ENCODE data around the gene TPRN. TPM values are rescaled to one million over a fixed set of nuclear protein-coding genes. Genes with fewer than 3 reads are reported as not detected.
A peak's percentile ranks its signal among the peaks of the same experiment; 100 is the strongest.

The TPRN gene
- total and polyA plus RNA-seq, 2 experiments from 2014 or later = 6.4 to 29.2 TPM

DNA sequence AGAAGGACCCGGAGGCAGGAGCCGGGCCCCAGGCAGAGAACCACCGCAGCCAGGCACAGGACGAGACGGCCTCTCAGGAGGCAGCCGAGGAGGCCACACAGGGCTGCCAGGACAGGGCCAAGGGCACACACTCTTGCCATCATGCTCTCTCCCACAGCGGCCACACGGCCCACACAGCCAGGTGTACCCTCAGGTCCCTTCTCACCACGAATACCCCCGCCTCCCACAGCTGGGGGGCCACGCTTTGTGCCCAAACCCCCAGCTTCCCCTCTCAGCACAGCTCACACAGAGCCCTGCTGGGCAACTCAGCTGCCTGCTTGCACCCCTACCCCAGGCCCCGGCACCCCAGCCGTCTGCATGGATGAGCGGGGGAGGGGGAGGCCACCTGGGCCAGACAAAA is 6.8 kb downstream of the TPRN start:
- Histone ChIP-seq H4K20me1 (replicated peaks; ENCODE audit: insufficient read depth) (no peaks in the 10 kb centered on the region; the same call in 1 of the 2 replicates), H3K79me2 (replicated peaks; ENCODE audit: insufficient read depth) (peaks cover 42% of the 10 kb centered on the region)
- H3K4me1 Mint-ChIP-seq = peaks cover 18% of the 10 kb centered on the region

More for the DNA sequence above, 6.8 kb downstream of the TPRN start:
- Histone ChIP-seq H3K36me3 (ENCODE audit: insufficient read depth) (no peaks in the 10 kb centered on the region), H3K4me3 (no peak overlapping the region), H3K27ac (ENCODE audit: low read depth) (no peak overlapping the region), H3K9me2 (ENCODE audit: insufficient read depth) (no peaks in the 10 kb centered on the region), H3K4me2 (no peak overlapping the region), H3K4me1 (ENCODE audit: insufficient read depth) (peaks cover 6% of the 10 kb centered on the region), H2AFZ (no peak overlapping the region), H3K27me3 (ENCODE audit: insufficient read depth) (no peaks in the 10 kb centered on the region), H3F3A (replicated peaks; ENCODE audit: low read depth) (no peaks in the 10 kb centered on the region)
- Mint-ChIP-seq H3K9me3 (no peaks in the 10 kb centered on the region; the same call in 2 of the 3 replicates), H3K27me3 (ENCODE audit: insufficient read depth, low read depth, poor library complexity) (peaks cover 6% of the 10 kb centered on the region), H3K36me3 (ENCODE audit: low read depth) (peaks cover 5% of the 10 kb centered on the region), H3K4me3 (no peak overlapping the region), H3K27ac (no peak overlapping the region)
- no peak for TF ChIP-seq EZH2 (IDR thresholded peaks at IDR 0.05; ENCODE audit: low read depth, unreplicated experiment)
- TF ChIP-seq STAT1 (IDR thresholded peaks at IDR 0.05; ENCODE audit: unreplicated experiment) = no peak
- TF ChIP-seq ZNF114 (CRISPR knock-in tag; IDR thresholded peaks at IDR 0.05) = no peak
- no peak for TF ChIP-seq CREB1 (CRISPR knock-in tag; IDR thresholded peaks at IDR 0.05; ENCODE audit: low read depth)
- no peak for TF ChIP-seq CTCF (conservative IDR thresholded peaks at IDR 0.05; ENCODE audit: low read depth in 2 of 2)
- TF ChIP-seq, protein P1, sequence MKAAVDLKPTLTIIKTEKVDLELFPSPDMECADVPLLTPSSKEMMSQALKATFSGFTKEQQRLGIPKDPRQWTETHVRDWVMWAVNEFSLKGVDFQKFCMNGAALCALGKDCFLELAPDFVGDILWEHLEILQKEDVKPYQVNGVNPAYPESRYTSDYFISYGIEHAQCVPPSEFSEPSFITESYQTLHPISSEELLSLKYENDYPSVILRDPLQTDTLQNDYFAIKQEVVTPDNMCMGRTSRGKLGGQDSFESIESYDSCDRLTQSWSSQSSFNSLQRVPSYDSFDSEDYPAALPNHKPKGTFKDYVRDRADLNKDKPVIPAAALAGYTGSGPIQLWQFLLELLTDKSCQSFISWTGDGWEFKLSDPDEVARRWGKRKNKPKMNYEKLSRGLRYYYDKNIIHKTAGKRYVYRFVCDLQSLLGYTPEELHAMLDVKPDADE (IDR thresholded peaks at IDR 0.05) = no peak
- no peak for TF ChIP-seq NANOG (IDR thresholded peaks at IDR 0.05; ENCODE audit: borderline replicate concordance)
- TF ChIP-seq, protein P2, sequence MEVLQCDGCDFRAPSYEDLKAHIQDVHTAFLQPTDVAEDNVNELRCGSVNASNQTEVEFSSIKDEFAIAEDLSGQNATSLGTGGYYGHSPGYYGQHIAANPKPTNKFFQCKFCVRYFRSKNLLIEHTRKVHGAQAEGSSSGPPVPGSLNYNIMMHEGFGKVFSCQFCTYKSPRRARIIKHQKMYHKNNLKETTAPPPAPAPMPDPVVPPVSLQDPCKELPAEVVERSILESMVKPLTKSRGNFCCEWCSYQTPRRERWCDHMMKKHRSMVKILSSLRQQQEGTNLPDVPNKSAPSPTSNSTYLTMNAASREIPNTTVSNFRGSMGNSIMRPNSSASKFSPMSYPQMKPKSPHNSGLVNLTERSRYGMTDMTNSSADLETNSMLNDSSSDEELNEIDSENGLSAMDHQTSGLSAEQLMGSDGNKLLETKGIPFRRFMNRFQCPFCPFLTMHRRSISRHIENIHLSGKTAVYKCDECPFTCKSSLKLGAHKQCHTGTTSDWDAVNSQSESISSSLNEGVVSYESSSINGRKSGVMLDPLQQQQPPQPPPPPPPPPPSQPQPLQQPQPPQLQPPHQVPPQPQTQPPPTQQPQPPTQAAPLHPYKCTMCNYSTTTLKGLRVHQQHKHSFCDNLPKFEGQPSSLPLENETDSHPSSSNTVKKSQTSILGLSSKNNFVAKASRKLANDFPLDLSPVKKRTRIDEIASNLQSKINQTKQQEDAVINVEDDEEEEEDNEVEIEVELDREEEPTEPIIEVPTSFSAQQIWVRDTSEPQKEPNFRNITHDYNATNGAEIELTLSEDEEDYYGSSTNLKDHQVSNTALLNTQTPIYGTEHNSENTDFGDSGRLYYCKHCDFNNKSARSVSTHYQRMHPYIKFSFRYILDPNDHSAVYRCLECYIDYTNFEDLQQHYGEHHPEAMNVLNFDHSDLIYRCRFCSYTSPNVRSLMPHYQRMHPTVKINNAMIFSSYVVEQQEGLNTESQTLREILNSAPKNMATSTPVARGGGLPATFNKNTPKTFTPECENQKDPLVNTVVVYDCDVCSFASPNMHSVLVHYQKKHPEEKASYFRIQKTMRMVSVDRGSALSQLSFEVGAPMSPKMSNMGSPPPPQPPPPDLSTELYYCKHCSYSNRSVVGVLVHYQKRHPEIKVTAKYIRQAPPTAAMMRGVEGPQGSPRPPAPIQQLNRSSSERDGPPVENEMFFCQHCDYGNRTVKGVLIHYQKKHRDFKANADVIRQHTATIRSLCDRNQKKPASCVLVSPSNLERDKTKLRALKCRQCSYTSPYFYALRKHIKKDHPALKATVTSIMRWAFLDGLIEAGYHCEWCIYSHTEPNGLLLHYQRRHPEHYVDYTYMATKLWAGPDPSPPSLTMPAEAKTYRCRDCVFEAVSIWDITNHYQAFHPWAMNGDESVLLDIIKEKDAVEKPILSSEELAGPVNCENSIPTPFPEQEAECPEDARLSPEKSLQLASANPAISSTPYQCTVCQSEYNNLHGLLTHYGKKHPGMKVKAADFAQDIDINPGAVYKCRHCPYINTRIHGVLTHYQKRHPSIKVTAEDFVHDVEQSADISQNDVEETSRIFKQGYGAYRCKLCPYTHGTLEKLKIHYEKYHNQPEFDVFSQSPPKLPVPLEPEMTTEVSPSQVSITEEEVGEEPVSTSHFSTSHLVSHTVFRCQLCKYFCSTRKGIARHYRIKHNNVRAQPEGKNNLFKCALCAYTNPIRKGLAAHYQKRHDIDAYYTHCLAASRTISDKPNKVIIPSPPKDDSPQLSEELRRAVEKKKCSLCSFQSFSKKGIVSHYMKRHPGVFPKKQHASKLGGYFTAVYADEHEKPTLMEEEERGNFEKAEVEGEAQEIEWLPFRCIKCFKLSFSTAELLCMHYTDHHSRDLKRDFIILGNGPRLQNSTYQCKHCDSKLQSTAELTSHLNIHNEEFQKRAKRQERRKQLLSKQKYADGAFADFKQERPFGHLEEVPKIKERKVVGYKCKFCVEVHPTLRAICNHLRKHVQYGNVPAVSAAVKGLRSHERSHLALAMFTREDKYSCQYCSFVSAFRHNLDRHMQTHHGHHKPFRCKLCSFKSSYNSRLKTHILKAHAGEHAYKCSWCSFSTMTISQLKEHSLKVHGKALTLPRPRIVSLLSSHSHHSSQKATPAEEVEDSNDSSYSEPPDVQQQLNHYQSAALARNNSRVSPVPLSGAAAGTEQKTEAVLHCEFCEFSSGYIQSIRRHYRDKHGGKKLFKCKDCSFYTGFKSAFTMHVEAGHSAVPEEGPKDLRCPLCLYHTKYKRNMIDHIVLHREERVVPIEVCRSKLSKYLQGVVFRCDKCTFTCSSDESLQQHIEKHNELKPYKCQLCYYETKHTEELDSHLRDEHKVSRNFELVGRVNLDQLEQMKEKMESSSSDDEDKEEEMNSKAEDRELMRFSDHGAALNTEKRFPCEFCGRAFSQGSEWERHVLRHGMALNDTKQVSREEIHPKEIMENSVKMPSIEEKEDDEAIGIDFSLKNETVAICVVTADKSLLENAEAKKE (CRISPR knock-in tag; IDR thresholded peaks at IDR 0.05) = no peak
- no peak for TF ChIP-seq JUNB (IDR thresholded peaks at IDR 0.05; ENCODE audit: unreplicated experiment)
- TF ChIP-seq REST (IDR thresholded peaks at IDR 0.05; ENCODE audit: unreplicated experiment) = no peak
- TF ChIP-seq POLR2AphosphoS5 (IDR thresholded peaks at IDR 0.05; ENCODE audit: low read depth) = no peak
- no peak for TF ChIP-seq ZNF331 (CRISPR knock-in tag; IDR thresholded peaks at IDR 0.05; ENCODE audit: low read depth)
- TF ChIP-seq EZH2phosphoT487 (IDR thresholded peaks at IDR 0.05; ENCODE audit: unreplicated experiment) = no peak
- ATAC-seq = peak; percentile 4; the same call in 1 of the 3 replicates
- DNase-seq (ENCODE audit: low spot score) = no peak

Data from GM23338 (cell line).